Liver (tissue), 2 donors: ENCODE measurements around the gene STX16.

Experiments
- FOXA1 ChIP-seq: IDR thresholded peaks from 2 replicates; pipeline ENCODE4 v1.6.1; 2016; ENCODE audit warnings: antibody characterized with exemption
- TF ChIP-seq, protein P1 (sequence below): fragments of 150-350 bp; IDR thresholded peaks from 2 replicates; pipeline ENCODE4 v1.5.1; 2017; ENCODE audit warnings: improper control_type of control experiment, low read depth, low read length; ENCODE audit not compliant: missing input control
- donor health status: healthy.

DNA sequence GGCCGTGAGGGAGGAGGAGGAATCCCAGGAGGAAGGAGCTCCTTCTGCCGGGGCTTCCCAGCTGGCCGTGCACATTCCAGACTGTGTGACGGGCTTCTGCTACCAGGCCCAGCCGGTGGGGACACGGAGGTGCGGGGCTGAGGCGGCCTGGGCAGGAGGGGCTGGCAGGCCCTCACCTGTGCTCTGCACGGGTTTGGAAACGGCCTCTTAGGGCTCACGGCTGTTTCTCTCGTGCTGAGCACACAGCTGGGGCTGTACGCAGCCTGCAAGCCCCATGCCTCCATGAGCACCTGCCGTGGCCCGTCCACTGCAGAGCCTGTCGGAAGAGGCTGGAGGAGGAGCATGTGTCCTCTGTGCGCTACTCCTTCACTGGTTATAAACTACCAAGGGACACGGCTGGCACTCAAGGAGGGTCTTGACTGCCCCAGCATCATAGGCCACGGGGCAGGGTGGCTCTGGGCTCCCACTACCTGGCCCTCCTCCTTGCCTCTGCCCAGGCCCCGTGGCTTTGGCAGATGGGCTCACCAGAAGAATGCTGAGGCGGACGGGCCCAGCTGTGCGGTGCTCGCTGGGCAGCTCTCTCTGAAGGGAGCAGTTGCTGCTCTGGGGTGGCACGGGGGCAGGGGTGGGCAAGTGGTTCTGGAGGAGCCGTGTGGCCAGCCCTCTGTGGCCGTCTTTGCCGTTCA, 57.3 kb downstream of the STX16 start:
- TF ChIP-seq, protein P1, sequence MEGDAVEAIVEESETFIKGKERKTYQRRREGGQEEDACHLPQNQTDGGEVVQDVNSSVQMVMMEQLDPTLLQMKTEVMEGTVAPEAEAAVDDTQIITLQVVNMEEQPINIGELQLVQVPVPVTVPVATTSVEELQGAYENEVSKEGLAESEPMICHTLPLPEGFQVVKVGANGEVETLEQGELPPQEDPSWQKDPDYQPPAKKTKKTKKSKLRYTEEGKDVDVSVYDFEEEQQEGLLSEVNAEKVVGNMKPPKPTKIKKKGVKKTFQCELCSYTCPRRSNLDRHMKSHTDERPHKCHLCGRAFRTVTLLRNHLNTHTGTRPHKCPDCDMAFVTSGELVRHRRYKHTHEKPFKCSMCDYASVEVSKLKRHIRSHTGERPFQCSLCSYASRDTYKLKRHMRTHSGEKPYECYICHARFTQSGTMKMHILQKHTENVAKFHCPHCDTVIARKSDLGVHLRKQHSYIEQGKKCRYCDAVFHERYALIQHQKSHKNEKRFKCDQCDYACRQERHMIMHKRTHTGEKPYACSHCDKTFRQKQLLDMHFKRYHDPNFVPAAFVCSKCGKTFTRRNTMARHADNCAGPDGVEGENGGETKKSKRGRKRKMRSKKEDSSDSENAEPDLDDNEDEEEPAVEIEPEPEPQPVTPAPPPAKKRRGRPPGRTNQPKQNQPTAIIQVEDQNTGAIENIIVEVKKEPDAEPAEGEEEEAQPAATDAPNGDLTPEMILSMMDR = no peak
- TF ChIP-seq FOXA1 = no peak
